Prostate gland (tissue), 2 donors: ENCODE data around the gene EXTL2. TPM values are rescaled to one million over a fixed set of nuclear protein-coding genes. Genes with fewer than 3 reads are reported as not detected.
"Not testable (repeated sequence)": the region's sequence is repeated elsewhere in the genome, so short reads cannot be mapped to it uniquely, and the experiment has no call there.

ENCODE experiments used
- DNase-seq: peaks from one replicate; pipeline ENCODE4 v3.0.0-alpha.2; 2019; ENCODE audit warnings: low spot score
- H3K27ac ChIP-seq, 2 donors: fragments of 200-600 bp; sonication (generic); 2 replicates each; pipeline ENCODE4 v1.5.1; 2017 to 2019
- H3K27me3 ChIP-seq: fragments of 200-600 bp; sonication (generic); replicated peaks from 2 replicates; pipeline ENCODE4 v1.5.1; 2019; ENCODE audit not compliant: insufficient read depth
- H3K36me3 ChIP-seq, 2 donors: fragments of 200-600 bp; sonication (generic); 1 replicate in 1 of 2; 2 replicates in 1 of 2; pipeline versions ENCODE4 v1.5.1 to v1.8.1; 2017 to 2019
- H3K4me1 ChIP-seq: fragments of 200-600 bp; sonication (generic); replicated peaks from 2 replicates; pipeline ENCODE4 v1.5.1; 2019
- H3K4me3 ChIP-seq, 2 donors: fragments of 200-600 bp; sonication (generic); 2 replicates each; pipeline ENCODE4 v1.5.1; 2017 to 2019
- H3K9me3 ChIP-seq: fragments of 200-600 bp; sonication (generic); 2 replicates; pipeline ENCODE4 v1.5.1; 2017
- POLR2A ChIP-seq: fragments of 450-650 bp; IDR thresholded peaks from one replicate; pipeline ENCODE4 v1.6.1; 2016; ENCODE audit warnings: antibody characterized with exemption, mild to moderate bottlenecking
- POLR2AphosphoS5 ChIP-seq: sonication (generic); formaldehyde crosslinking; IDR thresholded peaks from one replicate; pipeline ENCODE4 v1.6.1; 2017; ENCODE audit warnings: antibody characterized with exemption
- WGBS: methylation state at CpG from one replicate; pipeline ENCODE4 v1.1.5; 2018; 5-methylcytosine and 5-hydroxymethylcytosine counted together
- intact Hi-C: fragments of 100-400 bp; cut with DNase I; formaldehyde crosslinking; loops from one replicate; pipeline ENCODE4 v1.14.2; 2022
- total RNA-seq, 2 donors: library from RNA; depleted of rRNA; stranded (reverse); fragments of >200 nt; gene quantifications; one replicate each; pipeline ENCODE4 v1.1.0, GENCODE V29; 2016
- TF ChIP-seq, protein P1 (sequence below), 4 experiments: fragments of 200-600 bp in 2 of 4; fragments of 450-650 bp in 2 of 4; sonication (generic) in 2 of 4; IDR thresholded peaks; 1 replicate in 3 of 4; 2 replicates in 1 of 4; pipeline ENCODE4 v1.5.1; 2016 to 2019; ENCODE audit warnings: antibody characterized with exemption in 4 of 4, mild to moderate bottlenecking in 2 of 4, moderate library complexity in 2 of 4

The EXTL2 gene
- total RNA-seq, 2 donors from 2014 or later: 11.8 to 17.5 TPM

DNA sequence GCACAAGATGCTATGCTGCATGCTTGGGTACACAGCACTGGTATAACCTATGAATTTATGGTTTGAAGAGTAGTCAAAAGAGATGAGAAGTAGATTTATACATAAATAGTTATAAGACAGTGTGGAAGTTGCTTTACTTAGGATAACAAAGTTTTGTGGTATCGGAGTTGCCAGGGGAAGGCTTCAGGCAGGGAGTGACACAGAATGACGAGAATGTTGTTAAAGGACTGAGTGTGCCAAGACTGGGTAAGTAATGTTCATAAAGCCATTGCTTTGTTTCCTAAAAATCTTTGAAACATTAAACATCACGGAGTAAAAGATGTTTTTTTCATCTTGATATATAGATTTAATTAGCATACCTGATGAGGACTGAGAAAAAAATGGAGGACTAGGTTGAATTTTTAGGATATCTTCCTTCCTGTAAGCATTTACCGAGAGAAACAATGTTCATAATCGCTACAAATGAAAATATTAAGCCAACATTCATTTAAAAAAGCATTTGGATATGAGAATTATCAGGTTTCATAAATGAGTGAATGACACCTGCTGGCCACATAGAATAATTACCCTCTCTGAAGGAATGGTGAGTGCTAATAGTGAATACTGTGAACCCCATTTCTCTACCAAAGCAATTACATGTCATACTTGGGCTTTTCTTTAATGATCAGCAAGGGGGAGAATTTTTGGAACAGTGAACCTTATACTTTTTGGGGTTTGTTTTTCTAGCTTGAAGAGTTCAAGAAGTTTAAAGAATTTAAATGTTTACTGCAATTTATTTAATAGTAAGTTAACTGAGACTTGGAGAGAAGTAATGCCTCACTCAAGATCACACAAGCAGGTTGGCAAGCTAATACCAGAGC lies 28.4 kb downstream of the EXTL2 start:
- TF ChIP-seq, protein P1, sequence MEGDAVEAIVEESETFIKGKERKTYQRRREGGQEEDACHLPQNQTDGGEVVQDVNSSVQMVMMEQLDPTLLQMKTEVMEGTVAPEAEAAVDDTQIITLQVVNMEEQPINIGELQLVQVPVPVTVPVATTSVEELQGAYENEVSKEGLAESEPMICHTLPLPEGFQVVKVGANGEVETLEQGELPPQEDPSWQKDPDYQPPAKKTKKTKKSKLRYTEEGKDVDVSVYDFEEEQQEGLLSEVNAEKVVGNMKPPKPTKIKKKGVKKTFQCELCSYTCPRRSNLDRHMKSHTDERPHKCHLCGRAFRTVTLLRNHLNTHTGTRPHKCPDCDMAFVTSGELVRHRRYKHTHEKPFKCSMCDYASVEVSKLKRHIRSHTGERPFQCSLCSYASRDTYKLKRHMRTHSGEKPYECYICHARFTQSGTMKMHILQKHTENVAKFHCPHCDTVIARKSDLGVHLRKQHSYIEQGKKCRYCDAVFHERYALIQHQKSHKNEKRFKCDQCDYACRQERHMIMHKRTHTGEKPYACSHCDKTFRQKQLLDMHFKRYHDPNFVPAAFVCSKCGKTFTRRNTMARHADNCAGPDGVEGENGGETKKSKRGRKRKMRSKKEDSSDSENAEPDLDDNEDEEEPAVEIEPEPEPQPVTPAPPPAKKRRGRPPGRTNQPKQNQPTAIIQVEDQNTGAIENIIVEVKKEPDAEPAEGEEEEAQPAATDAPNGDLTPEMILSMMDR (IDR thresholded peaks at IDR 0.05): peak in 3 of 4 experiments; percentile 54 to 67 (median 57)
- TF ChIP-seq POLR2AphosphoS5: no peak

DNA sequence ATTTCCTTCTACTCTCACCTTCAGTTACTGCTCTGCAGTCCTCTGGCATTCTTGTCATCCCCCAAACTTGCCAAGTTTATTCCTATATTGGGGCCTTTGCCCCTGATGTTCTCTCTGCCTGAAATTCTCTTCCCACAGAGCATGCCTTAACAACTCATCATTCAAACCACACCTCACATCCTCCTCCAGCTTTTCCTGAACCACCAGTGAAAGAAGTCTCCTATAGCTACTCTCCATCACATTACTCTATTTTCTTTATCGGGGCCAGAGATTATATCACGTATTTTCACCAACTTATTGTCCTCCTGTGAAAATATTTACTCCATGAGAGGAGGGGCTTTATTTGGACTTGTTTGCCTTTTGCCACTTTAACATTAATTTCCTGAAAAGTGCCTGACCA lies 32.1 kb downstream of the EXTL2 start:
- no peak overlapping the region for H3K4me3 ChIP-seq
- intact Hi-C loops: no loop called here
- DNase-seq: no peak
- no peaks in the 10 kb centered on the region for H3K36me3 ChIP-seq
- no peaks in the 10 kb centered on the region for H3K9me3 ChIP-seq
- no peaks in the 10 kb centered on the region for H3K27me3 ChIP-seq
- 67% methylated on average over 2 of the region's 2 CpGs for WGBS
- no peak overlapping the region for H3K27ac ChIP-seq
- no peaks in the 10 kb centered on the region for H3K4me1 ChIP-seq
- no peak for TF ChIP-seq POLR2A
- TF ChIP-seq, protein P1 (IDR thresholded peaks at IDR 0.05): no peak
- TF ChIP-seq POLR2AphosphoS5: no peak

More for the DNA sequence above, 28.4 kb downstream of the EXTL2 start:
- Histone ChIP-seq H3K4me3 (no peak overlapping the region), H3K27me3 (no peaks in the 10 kb centered on the region), H3K4me1 (no peaks in the 10 kb centered on the region), H3K27ac (no peak overlapping the region), H3K9me3 (no peaks in the 10 kb centered on the region), H3K36me3 (no peaks in the 10 kb centered on the region)
- no peak for DNase-seq
- 22% methylated on average over 5 of the region's 5 CpGs for WGBS
- intact Hi-C loops: loop anchor here (2.0 to 5.0 kb wide), 3 partner anchors 259 to 1059 kb away; no protein-coding TSS in a partner anchor

DNA sequence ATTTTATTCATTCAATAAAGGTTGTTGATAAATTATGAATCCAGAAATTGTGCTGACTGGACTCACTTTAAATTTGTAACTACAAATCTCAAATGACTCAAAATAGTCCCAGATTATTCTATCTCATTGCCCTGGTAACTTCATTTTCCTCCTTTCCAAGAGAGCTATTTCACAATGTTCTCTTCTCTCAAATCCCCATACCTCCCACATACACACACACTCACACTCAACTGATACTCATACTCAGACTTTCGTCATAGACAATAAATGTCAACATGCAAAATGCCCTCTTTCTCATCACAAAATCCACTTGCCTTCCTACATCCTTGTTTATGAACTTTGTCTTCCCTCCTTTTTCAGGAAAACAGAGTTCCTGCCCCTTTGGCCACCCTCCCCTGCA lies 33.3 kb downstream of the EXTL2 start:
- H3K27ac ChIP-seq: no peak overlapping the region
- no peaks in the 10 kb centered on the region for H3K9me3 ChIP-seq
- H3K4me1 ChIP-seq: no peaks in the 10 kb centered on the region
- DNase-seq: no peak
- no peak overlapping the region for H3K4me3 ChIP-seq
- TF ChIP-seq POLR2A (no peak), POLR2AphosphoS5 (no peak)
- TF ChIP-seq, protein P1 (IDR thresholded peaks at IDR 0.05): no peak
- H3K27me3 ChIP-seq: no peaks in the 10 kb centered on the region
- intact Hi-C loops: no loop called here
- 71% methylated on average over 1 of the region's 1 CpG for WGBS
- no peaks in the 10 kb centered on the region for H3K36me3 ChIP-seq

DNA sequence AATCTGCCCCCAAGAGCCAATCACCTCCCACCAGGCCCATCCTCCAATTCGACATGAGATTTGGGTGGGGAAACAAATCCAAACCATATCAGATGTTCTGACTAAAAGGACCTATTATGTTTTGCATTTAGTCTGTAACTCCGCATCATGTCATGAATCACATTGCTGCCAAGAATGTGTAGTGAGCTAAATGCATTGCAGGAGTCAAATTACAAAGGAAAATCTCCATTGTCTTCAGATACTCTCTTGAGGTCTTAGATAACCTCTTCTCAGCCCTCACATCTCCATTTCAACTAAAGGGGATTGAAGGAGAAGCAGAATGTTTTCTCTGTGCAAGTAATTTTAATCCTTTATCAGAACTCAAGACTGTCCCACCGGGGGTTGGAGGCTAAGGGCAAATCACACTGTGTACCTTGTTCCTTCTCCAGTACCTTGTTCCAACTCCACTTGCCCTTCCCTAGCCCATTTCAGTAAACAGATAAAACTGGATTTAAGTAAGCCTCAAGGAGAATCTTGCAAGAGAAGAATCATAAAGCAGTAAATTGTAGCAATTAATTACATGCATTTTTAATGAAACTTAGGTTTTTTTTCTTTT lies 34.1 kb downstream of the EXTL2 start:
- Histone ChIP-seq H3K4me3 (no peak overlapping the region), H3K27ac (no peak overlapping the region), H3K36me3 (no peaks in the 10 kb centered on the region), H3K27me3 (no peaks in the 10 kb centered on the region), H3K4me1 (no peaks in the 10 kb centered on the region), H3K9me3 (no peaks in the 10 kb centered on the region)
- 40% methylated on average over 3 of the region's 3 CpGs for WGBS
- intact Hi-C loops: no loop called here
- no peak for DNase-seq
- TF ChIP-seq, protein P1 (IDR thresholded peaks at IDR 0.05): no peak
- no peak for TF ChIP-seq POLR2AphosphoS5
- no peak for TF ChIP-seq POLR2A

DNA sequence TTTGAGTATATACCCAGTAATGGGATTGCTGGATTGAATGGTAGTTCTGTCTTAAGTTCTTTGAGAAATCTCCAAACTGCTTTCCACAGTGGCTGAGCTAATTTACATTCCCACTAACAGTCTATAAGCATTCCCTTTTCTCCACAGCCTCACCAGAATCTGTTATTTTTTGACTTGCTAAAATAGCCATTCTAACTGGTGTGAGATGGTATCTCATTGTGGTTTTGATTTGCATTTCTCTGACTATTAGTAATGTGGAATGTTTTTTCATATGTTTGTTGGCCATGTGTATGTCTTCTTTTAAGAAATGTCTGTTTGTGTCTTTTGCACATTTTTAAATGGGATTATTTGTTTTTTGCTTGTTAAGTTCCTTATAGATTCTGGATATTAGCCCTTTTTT lies 39.5 kb downstream of the EXTL2 start:
- H3K4me3 ChIP-seq, H3K9me3 ChIP-seq, H3K36me3 ChIP-seq, H3K4me1 ChIP-seq, H3K27ac ChIP-seq, H3K27me3 ChIP-seq, DNase-seq, intact Hi-C loops: not testable (repeated sequence)
